Suprapubic skin (tissue), 3 donors: ENCODE data around the gene TRMT2A.

ENCODE experiments used
- POLR2A ChIP-seq, 2 donors: fragments of 450-650 bp; IDR thresholded peaks; one replicate each; pipeline ENCODE4 v1.6.1; 2017; ENCODE audit warnings: antibody characterized with exemption in 2 of 2, mild to moderate bottlenecking in 2 of 2, moderate library complexity in 2 of 2
- TF ChIP-seq, protein P1 (sequence below), 2 donors: fragments of 200-600 bp in 1 of 2; fragments of 450-650 bp in 1 of 2; sonication (generic) in 1 of 2; IDR thresholded peaks; one replicate each; pipeline ENCODE4 v1.5.1; 2016 to 2019; ENCODE audit warnings: antibody characterized with exemption in 2 of 2, mild to moderate bottlenecking in 1 of 2, moderate library complexity in 1 of 2

DNA sequence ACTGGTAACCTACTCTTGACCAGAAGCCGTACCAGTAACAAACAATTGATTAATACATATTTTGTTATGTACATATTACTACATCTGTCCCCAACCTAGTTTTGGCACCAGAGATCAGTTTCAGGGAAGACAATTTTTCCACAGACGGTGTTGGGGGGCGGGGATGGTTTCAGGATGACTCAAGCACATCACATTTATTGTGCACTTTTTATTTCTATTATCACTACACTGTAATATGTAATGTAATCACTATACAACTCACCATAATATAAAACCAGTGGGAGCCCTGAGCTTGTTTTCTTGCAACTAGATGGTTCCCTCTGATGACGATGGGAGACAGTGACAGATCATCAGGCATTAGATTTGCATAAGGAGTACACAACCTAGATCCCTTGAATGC, 21.5 kb downstream of the TRMT2A start:
- TF ChIP-seq, protein P1, sequence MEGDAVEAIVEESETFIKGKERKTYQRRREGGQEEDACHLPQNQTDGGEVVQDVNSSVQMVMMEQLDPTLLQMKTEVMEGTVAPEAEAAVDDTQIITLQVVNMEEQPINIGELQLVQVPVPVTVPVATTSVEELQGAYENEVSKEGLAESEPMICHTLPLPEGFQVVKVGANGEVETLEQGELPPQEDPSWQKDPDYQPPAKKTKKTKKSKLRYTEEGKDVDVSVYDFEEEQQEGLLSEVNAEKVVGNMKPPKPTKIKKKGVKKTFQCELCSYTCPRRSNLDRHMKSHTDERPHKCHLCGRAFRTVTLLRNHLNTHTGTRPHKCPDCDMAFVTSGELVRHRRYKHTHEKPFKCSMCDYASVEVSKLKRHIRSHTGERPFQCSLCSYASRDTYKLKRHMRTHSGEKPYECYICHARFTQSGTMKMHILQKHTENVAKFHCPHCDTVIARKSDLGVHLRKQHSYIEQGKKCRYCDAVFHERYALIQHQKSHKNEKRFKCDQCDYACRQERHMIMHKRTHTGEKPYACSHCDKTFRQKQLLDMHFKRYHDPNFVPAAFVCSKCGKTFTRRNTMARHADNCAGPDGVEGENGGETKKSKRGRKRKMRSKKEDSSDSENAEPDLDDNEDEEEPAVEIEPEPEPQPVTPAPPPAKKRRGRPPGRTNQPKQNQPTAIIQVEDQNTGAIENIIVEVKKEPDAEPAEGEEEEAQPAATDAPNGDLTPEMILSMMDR (IDR thresholded peaks at IDR 0.05): no peak
- TF ChIP-seq POLR2A (IDR thresholded peaks at IDR 0.05): no peak
